ENCODE measurements around the gene ARHGAP22. TPM values are rescaled to one million over a fixed set of nuclear protein-coding genes. Genes with fewer than 3 reads are reported as not detected.

The ARHGAP22 gene
- total RNA-seq, 1 experiment from 2014 or later, result 0.10 TPM

DNA sequence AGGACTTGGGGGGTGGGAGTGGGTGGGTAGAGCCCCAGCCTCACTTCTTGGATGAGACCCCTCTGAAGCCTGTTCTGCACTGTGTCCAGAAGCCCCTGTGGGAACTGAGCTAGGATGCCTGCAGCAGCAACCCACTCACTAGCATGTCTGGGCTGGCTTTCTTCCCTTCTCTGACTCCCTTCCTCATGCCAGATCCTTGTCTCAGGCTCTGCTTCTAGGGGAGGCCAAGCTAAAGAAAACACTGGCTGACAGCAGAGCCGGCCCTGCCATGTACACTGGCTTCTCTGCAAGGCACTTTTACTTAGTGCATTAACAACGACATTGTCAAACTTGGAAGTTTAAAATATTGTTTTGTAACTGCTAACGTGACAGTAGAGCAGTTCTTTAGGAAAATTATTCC is 50.2 kb downstream of the ARHGAP22 start:
- no peak for DNase-seq (ENCODE audit: low spot score)

DNA sequence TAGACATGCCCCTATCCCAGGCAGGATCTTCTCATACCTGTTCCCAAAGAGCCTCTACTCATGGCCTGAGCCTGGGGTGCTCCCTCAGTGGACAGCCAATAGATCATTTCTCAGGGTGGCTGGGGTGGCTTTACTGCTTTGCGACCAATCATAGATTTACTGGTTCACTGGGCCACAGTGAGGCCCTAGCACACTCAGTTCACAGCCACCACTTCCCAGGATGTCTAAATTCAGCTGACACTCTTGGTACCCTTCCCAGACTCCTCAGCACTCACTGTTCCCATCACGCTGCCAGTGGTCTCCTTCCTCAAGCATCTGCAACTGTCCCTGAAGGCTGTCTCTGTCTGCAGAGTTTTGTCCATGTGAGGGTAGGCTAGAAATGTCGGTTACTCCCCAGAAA is 50.6 kb downstream of the ARHGAP22 start:
- no peak for DNase-seq (ENCODE audit: low spot score)

DNA sequence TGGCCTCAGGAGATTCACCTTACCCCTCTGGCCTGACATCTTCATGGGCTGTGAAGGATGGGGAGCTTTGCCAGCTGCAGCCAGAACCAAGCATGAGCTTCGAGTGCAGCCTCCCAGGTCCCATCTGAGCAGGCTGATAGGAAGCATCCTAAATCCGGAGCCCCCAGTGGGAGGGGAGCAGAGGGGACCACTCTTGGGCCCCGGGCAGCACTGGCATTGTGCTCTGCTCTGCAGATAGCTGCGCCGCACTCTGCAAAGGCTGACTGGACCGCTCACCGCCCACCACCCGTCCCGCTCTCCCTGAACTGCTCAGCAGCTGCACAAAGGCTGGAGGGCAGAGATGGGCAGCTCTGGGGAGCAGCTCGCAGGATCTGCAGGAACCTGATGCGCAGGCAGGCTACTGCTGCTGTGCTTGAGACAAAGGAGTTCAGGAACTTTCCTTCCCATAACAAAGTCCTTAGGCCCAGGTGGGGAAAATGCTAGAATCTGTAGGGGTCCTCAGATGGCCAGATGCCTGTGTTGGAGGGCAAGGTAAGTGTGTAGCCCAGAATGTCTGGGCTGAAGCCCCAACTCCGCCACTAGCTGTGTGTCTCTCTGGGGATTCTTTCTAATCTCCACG is 51.8 kb downstream of the ARHGAP22 start:
- DNase-seq (ENCODE audit: low spot score), result no peak

DNA sequence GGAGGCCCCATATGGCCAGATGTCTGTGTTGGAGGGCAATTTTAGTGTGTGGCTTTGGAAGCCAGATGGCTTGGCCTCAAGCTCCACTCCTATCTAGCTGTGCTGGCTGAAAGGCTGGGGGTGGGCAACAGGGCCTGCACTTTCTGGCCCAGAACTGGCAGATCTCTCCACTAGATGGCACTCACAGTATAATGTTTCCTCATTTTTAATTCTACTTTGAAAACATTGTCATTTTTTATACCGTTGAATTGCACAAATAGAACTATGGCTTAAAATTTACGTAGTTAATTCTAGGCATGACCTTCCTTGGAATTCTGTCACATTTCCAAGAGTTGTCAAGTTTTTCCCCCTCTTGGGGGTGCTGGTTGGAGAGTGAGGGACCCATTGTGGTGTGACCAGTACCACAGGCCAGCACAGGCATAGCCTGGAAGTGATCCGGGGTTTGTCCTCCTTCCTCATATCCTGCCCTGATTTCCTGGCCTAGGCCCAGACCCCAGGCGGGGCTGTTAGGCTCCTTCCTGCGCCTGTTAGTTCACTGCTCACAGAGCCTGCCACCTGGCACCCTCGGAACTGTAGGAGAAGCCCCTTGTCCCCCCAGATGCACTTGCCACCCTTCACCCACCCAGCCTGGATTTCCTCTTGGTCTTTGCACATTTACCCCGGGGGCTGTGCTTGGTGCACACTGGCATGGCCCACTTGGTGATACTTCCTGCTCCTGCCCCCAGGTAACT is 52.8 kb downstream of the ARHGAP22 start:
- DNase-seq (ENCODE audit: low spot score), result peak; percentile 53

DNA sequence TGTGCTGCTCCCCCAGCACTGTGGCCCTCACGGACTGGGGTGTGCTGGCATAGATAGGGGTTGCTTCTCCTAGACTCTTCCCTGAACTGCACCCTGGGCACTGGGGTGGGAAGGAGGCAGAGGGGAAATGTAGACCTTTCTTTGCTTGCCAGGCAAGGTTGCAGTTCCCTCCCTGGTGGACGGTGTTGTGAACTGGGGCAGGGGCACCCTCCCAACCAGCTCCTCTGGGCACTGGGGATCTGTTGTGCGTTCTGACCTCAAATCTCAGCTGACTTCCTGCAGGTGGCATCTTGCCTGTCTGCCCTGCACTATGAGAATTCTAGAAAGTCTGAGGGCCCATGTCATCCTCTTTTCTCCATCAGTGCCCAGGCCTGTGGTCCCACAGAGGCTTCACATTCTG is 53.9 kb downstream of the ARHGAP22 start:
- no peak for DNase-seq (ENCODE audit: low spot score)

DNA sequence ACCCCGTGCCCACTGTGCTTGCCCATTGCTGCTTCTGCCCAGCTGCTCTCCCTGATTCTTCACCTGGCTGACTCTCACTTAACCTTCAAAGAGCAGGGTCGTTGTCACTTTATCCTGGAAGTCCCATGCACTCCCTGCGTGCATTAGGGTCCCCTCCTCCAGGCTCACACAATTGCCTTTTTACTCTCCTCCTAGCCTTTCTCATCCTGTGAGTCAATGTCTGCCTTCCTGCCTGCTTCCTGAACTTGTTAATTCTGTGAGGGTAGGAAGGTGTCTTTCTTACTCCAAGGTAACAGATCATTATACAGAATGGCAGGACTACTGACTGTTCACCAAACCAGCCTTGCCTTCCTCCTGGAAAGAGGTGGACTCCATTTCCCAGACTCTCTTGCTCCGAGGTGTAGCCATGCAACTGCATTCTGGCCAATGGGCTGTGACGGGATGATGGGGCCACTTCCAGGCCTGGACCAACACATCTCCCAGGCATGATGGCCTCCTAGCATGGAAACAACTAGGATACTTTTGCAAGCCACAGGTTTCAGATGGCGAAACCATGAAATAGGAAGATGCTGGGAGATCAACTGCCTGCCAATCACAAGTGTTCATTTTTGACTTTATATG is 54.7 kb downstream of the ARHGAP22 start:
- no peak for DNase-seq (ENCODE audit: low spot score)

DNA sequence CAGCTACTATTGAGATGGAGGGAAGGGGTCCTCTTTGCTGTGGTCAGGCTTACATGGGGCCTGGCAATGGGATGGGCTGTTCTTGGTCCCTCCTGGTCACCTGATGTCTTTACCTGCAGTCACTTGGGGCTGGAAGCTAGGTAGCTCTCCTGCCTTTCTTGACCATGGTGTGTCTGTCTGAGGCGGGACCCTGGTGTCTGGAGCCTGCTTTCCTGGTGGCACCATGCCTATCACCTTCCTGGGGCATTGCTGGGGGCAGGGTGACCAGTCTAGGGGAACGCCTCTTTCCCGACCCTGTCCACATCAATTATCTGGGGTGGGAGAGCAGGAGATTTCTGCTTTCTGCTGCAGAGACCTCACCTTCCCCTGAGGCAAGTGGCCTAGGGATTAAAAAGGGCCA is 55.6 kb downstream of the ARHGAP22 start:
- DNase-seq (ENCODE audit: low spot score), result no peak

DNA sequence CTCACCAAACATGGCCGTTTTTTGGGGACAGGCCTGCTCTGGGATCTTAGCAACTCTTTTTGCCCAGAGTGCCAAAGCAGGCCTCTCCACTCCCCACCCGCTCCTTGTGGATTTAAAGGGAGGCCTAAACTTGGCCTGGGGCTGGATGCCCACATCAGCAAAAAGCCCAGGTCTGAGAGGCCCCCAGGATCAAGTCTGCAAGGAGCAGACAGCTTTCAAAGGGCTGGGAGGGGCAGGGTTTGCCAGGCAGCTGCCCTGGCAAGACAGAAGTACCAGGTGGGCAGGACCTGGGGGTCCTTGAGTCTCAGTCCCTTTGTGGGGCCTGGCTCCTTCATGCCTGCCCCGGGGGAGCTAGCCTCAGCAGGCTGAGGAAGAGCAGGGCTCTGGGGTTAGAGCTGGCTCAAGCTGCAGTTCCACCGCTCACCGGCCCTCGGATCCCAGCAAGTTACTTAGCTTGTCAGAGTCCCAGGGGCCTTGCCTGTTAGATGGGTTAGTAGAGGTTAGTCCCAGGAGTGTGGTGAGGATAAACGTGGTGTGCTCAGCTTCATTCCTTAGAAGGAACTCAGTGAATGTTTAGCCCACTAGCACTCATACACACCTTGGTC is 56.2 kb downstream of the ARHGAP22 start:
- DNase-seq (ENCODE audit: low spot score), result no peak

DNA sequence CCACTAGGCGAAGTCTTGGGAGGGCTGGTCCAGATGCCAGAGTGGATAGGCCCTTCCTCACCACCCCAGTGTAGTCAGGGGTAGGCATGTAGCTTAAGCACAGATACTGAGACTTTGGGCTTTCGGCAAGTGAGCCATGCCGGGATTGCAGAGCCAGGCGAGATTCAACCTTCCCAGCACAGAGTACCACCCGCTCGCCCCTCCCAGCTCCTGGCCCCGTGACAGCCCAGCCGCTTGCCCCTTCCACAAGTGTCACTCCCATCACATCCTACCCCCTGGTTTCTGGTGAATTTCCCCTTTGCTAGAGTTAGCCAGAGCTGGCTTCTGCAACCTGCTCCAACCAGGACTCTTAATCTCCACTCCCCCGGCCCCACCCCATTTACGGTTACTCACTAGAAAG is 56.9 kb downstream of the ARHGAP22 start:
- no peak for DNase-seq (ENCODE audit: low spot score)

DNA sequence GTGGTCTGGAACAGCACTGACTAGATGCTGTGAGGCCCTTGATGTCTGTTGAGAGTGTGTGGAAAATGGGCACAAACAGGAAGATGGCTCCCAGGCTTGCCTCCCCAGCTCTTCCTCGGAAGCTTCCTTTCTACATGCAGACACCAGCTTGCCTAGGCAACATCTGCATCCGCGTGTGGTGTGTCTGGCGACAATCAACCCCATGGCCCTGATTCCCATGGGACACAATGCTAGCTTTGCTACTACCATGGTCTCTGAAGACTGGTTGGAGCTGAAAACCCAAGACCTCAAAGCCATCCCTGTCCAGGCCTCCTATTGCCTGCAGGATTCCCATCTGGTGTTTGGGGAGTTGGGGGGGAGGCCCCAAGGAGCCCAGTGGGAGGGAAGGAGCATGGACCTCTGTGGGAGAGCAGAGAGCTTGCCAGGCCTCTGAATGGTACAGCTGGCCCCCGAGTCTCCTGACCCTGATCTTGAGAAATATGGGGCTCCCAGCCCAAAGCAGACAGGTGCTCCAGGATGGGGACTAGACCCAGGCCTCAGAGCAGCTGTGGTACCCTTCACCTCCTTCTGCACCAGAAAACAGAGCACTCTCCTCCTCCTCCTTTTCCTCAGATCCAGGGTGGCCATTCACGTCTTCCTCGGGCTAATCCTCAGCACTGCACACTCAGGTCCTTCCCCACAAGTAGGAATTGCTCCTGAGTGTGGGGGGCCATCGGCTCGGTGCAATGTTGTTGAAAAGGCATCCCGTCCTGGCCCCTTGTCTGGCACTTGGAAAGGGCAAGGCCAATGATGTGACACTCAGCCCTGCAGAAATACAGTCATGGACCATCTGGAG is 57.6 kb downstream of the ARHGAP22 start:
- DNase-seq (ENCODE audit: low spot score), result no peak

DNA sequence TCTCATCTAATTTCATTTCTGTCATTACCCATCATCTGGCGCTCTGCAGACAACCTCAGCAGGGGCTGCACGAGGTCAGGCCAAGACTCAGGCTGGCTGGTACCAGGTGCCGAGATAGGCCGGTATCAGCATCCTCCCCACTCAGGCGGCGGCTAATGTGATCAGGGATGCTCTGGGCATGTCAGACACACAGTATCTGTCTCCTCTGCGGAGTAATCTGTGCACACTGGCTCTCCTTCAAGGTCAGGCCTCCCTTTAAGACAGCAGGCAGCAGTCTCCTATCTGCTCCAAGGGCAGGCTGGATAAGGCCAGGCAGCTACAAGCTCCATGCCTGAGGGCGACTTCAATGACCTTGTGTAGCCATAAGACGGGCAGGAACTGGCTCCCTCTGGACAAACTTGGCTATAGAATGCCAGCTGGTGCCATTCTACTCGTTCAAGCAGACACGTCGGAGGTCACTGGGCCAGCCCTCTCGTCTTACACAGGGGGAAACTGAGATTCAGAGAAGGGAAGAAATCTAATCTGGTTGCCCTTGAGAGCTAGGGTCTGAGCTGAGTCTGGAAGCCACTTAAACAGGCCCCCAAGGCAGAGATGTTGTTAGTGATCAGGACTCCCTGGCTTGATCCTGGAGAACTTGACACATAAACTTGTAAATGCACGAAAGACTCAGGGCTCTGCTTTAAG is 59.3 kb downstream of the ARHGAP22 start:
- no peak for DNase-seq (ENCODE audit: low spot score)

DNA sequence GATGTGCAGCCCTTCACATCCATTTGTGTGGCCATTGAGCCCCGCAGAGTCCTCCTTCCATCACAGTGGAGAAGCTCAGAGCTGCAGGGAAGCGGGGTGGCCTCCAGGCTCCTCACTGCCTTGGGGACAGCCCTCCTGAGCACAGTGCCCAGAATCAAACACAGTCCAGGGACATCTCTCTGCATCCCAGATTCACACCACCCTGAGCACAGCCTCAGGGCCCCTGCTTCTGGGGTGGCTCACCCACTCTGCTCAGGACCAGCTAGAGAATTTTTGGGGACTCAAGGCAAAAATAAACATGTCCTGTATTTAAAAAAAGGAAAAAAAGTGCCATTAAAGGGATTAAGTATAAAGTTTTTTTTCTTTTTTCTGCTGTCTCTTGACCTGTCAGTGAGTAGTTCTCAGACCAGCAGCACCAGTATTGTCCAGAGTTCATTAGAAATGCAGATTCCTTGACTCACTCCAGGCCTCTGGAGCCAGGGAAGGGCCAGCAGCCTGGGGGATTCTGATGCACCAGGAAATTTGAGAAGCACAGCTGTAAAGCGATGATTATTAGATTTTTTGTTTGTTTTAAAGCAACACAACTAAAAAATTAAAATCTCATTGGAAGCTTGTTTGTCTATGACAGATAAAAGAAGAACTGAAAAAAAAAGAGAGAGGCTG is 61.6 kb downstream of the ARHGAP22 start:
- no peak for DNase-seq (ENCODE audit: low spot score)

DNA sequence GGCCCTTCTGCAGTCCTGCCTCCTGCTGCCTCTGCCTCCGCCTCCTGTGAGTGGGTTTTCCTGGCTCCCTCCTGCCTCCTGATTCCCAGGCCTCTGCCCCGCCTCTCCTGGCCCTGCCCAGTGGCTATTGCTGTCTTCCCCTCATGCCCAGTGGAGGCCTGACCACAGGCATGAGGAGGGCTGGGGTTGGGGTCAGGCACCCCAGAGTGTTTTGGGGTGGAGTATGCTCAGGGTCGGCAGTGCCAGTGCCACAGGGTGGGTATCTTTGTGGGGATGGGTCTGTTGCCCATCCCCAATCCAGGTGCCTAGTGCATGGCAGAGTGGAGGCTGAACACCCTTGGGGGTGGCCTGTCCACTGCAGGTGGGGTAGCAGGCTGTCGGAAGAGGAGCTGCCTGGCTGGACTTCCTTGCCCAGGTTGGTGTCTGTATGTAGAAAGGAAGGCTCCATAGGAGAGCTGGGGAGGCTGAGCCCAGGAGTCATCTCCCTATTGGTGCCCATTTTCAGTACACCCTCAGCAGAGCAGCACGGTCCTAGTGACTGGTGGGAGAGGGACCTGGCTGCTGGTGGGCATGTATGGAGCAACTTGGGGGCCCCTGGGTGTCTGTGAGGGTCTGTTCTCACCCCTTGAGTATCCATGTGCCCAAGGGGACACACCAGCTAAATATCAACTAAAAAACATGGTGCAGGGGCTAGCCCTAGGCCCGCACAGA is 62.2 kb downstream of the ARHGAP22 start:
- DNase-seq (ENCODE audit: low spot score), result no peak

DNA sequence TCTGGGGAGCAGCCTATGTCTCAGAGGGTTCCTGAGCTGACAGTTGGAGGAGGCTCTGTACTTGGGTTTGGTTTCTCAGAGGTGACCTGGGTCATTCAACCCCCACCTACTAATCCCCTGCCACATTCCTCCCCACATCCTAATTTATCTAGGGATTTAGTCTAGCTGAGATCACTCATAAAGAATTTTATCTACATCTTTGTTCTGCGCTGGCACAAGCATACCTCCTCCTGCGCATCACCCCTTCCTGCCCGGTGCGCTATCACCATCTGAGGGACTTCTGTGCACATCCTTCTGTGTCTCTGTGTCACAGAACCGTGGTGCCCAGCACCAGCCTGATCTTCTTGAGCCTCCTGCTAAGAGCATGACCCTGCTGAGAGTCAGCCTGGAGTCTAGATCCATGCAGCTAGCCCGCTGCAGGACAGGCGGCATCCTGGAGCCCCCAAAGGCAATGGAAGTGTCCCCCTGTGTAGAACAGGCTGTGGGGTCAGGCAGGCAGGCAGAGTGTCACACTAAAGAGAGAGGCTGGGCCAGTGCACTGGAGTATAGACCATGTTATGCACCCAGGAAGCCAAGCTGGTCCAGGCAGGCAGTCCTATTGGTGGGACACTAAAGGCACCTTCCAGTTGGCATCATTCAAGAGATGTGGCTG is 63.6 kb downstream of the ARHGAP22 start:
- no peak for DNase-seq (ENCODE audit: low spot score)

DNA sequence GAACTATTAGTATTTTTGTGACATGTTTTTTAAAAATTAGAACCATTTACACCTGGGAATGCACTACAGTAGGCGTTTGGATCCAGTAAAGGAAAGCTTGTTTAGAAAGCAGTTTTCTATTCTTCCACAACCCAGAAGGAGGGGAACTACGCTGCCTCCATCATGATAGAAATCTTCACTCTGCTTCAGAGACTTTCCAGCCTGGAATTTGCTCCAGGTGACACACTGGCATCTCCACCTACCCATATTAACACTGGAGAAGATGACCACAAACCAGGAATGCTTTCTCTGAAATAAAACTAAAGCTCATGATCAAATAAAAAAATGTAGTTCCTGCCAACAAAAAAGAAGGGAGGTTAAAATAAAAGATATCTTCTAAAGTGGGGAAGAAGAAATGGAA is 66.3 kb downstream of the ARHGAP22 start:
- DNase-seq (ENCODE audit: low spot score), result no peak

DNA sequence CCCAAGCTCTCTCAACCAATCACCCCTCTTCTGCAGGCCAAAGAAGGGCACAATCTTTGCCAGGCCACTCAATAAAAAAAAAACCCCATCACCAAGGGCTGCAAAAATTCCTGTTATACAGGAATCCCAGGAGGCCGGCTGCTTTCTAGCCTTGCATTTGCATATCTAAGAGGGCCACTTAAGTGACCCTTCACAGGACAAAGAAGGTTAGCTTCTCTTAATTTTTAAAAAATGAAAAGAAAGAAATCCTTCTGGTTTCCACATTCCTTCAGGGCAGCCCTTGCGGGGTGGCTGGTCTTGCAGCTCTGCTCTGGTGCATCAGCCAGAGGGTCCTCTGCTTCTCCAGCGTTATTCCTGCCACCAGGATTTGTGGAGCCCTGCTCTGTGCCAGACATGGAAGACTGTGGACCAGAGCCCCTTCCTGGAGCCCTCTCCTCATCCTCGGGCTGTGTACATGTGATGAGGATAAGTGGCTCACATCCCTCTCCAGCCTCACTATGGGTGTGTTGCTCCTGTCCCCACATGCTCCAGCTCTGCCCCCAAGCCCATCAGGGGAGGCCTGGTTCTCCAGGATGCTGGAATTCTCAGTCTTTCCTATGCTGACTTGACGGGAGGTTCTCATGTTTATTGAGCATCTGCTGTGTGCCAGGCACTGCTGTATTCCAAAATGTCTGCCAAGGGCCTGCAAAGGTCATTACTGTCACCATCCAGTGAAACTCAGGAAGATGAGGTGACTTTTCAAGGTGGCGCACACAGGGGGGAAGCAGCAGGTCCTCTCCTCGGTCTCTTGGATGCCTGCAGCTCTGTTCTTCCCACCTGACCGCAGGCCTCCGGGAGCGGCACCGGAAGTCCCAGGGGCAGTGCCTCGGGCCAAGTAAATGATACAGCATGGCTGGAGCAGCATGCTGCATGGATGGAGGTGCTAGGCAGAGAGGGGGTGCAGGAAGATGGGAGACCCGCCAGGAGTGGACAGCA is 67.7 kb downstream of the ARHGAP22 start:
- DNase-seq (ENCODE audit: low spot score), result no peak

DNA sequence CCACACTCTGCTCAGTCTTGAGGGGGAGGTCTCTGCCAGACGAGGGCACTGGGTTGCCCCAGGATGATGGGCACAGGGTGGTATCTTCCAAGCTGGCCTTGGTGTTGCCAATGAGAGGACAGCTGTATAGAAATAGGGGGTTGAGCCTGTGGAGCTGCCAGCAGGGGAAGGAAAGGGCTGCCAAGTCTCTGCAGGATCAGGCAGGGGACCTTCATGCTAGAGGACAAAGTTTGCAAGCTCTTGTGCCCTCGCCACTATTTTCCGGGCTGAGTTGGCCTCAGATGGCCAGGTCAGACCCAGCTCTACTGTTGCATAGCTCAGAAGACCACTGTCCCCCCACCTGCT is 68.7 kb downstream of the ARHGAP22 start:
- DNase-seq (ENCODE audit: low spot score), result no peak

DNA sequence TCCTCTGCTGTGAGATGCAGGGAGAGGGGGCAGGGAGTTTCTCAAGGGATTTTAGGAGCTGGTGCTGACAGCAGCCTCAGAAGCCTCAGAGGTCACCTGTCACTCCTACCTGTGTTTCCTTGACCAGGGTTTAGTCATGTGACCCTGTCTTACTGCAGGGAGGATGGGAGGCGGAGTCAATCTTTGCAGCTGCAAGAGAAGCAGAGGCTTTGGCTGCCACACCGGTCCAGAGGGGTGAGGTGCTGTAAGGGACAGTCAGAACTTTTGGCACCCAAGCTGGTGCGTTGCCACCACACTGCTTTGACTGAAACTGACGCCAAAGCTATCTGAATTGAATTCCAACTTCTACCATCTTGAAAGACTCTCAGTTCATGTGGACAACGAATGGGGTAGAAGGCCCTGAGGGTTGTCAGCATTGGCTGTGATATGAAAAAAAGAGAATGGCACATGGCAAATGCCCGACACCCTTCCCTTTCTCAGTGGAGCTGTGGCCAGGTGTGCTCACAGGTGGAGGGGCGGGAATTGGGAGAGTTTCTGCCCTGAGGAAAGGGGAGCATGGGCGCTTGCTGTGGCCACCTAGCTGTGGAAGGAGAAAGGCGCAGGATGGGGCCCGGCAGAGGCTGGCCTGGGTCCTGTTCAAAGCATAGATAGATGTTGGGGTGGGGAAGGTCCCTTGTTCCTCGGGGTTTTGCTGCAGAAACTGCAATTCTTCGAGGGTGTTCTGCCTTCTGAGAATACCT is 69.3 kb downstream of the ARHGAP22 start:
- no peak for DNase-seq (ENCODE audit: low spot score)
